GM21360 (cell line): ENCODE measurements around the gene ICAM1.
"Not testable (repeated sequence)": the region's sequence is repeated elsewhere in the genome, so short reads cannot be mapped to it uniquely, and the experiment has no call there.

Experiments used
- ATAC-seq: cut with Tn5 transposase; IDR thresholded peaks from one replicate; pipeline ENCODE4 v1.9.1; 2021; ENCODE audit warnings: mild to moderate bottlenecking, moderate library complexity; ENCODE audit not compliant: unreplicated experiment

ICAM1 gene

DNA sequence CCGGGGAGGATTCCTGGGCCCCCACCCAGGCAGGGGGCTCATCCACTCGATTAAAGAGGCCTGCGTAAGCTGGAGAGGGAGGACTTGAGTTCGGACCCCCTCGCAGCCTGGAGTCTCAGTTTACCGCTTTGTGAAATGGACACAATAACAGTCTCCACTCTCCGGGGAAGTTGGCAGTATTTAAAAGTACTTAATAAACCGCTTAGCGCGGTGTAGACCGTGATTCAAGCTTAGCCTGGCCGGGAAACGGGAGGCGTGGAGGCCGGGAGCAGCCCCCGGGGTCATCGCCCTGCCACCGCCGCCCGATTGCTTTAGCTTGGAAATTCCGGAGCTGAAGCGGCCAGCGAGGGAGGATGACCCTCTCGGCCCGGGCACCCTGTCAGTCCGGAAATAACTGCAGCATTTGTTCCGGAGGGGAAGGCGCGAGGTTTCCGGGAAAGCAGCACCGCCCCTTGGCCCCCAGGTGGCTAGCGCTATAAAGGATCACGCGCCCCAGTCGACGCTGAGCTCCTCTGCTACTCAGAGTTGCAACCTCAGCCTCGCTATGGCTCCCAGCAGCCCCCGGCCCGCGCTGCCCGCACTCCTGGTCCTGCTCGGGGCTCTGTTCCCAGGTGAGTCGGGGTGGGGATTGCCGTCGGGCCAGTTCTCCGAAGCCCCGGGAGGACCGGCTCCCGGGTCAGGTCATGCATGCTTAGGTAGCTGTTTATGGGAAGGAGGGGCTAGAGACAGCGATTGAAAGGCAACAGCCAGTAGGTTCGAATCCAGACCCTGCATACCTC lies at the start of gene ICAM1:
TSS of gene ICAM1 (plus strand) at position 505 of the 779 bp plus-strand sequence. CDS start at position 545, 40 bp downstream.
- ATAC-seq: no peak

DNA sequence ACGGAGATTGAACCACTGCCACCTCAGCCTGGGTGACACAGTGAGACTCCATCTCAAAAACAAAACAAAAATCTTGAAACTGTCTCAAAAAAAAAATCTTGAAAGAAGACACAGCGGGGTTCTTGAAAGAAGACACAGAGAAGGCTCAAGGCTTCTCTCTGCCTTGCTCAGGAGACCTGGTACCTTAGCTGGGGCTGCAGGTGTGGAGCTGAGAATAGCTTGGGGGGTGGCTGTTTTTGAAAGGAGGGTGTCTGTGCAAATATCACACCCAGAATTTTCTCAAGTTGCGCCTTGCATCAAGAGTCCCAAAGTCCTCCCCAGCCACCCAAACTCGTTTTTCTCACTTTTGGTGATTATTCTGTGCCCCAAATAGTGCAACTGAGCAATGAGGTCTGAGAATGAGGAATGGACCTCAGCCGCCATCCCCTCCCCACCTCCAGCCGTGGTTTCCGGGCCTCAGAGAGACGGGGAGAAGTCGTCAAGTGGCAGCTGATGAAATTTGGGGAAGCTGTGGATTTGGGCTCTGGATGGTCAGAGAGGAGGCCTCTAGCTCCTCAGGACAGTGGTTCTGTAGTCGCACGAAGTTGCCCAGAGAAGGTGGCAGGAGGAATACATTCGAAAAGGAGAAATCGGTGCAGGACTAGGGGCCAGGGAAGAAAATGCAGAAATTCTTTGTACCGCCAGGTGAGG lies 48.6 kb upstream of the ICAM1 start:
- ATAC-seq: no peak

- no peak for ATAC-seq
These were observed 47.3 kb upstream of the ICAM1 start for GRCh38 chr19:10223488-10224213.

DNA sequence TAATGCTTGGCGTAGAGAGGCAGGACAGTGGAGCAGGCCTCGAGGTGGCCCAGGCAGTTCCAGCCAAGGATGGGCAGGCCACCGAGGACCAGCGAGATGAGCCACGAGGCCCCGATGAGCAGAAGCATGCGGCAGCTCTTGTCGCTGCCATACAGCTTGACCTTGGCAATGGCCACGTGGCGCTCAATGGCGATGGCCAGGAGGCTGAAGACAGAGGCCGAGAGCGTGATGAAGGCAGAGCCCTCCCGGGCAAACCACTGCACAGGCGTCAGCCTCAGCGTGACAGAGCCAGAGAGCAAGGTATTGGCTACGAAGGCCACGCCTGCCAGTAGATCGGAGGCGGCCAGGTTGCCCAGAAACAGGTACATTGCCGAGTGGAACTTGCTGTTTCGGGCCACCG lies 46.6 kb upstream of the ICAM1 start:
- ATAC-seq: no peak

GRCh38 chr19:10226021-10226375 lies 44.9 kb upstream of the ICAM1 start:
- ATAC-seq: no peak

GRCh38 chr19:10226376-10227025 lies 44.4 kb upstream of the ICAM1 start:
- no peak for ATAC-seq

GRCh38 chr19:10227026-10227971 lies 43.6 kb upstream of the ICAM1 start:
- ATAC-seq: no peak

DNA sequence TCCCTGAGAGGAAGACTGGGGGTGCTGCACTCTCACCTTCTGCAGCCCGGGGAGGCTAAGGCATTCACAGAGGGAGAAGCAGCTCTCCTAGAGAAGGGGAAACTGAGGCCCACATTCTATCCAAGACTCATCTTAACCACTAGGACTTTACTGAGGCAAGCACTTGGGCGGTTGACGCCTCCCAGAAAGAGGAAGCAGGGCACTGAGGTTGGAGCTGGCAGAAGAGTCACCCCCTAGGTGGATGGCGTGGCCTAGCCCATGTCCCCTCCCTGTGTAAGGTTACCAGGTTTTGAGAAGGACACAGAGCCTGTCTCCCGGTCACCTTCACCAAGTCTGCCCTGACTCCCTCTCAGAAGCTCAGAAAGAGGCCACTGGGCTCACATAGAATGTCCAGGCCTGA lies 42.5 kb upstream of the ICAM1 start:
- ATAC-seq: no peak

- no peak for ATAC-seq
These were observed 42.0 kb upstream of the ICAM1 start for GRCh38 chr19:10228920-10229319.

- no peak for ATAC-seq
These were observed 40.6 kb upstream of the ICAM1 start for GRCh38 chr19:10230173-10230860.

DNA sequence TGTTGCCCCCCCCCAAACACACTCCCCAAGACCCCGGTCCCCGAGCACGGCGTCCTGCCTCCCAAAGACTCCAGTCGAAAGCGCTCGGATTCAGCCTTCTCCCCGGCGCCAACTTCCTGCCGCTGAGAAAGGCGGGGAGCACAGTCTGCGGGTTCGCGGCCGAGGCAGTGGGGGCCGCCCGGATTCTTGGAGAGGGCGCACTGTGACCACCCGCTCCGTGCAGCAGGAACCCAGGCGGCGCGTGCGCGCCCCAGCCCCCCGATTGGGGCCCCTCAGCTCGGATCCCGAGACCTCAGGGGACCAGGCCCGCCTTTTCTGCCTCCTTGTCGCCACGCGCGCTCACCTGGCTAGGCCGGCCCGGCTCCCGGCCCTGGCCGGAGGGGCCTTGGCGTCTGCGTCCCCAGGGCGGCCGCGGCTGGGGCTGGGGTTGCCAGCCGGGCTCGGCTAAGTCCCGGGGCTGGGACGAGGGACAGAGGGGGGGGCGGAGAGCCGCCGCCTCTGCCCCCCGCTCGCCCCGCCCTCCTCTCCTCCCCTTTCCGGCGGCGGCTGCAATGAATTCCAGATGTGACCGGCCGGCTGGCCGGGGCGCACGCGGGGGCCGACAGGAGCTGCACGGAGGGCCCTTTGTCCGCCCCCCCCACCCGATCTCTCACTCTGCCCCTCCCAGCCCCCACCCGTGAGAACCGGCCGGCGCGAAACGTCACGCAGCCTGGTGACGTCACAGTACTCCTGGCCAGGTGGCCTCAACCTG lies 39.9 kb upstream of the ICAM1 start, which contains the start of gene S1PR2:
TSS of gene S1PR2 (minus strand) at position 471 of the 751 bp plus-strand sequence. CDS start 6,426 bp downstream, outside the sequence.
- ATAC-seq: no peak

DNA sequence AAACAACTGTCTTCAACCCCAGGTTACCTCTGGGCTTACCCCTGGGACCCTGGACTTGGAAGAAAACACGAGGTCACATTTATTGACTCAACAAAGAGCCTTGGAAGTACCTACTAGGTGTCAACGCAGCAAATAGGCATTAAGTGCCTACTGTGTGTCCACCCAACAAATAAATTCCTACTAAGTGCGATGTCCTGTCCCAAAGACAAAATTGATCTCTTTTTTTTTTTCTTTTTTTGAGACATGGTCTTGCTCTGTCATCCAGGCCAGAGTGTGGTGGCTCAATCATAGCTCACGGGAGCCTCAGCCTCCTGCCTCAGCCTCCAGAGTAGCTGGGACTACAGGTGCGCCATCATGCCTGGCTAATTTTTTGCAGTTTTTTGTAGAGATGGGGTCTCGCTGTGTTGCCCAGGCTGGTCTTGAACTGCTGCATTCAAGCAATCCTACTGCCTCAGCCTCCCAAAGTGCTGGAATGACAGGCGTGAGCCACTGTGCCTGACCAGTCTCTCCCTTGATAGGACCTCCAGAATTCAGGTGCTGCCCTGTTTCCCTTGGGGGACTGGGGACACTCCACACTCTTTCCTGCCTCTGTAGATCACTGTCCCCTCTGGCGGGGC lies 39.2 kb upstream of the ICAM1 start:
- no peak for ATAC-seq

DNA sequence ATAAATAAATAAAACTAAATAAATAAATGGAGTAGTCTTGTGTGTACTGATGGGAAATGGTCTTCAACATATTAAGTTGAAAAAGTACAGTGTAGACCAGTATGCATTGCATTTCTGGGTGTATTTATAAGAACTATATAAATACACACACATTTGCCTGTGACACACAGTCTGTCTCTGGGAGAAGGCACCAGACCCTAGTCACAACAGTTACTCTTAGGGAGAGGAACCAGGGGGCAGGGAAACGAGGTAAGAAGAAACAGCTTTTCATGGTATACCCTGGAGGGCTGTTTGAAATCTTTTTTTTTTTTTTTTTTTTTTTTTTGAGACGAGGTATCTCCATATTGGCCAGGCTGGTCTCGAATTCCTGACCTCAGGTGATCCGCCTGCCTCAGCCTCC lies 37.0 kb upstream of the ICAM1 start:
- ATAC-seq: no peak

DNA sequence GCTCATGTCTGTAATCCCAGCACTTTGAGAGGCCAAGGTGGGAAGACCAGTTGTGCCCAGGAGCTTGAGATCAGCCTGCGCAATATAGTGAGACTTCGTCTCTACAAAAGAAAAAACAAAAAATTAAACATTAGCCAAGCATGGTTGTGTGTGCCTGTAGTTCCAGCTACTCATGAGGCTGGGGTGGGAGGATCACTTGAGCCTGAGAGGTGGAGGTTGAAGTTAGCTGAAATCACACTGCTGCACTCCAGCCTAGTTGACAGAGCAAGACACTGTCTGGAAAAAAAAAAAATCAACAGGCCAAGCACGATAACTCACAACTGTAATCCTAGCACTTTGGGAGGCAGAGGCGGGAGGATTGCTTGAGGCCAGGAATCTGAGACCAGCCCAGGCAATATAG lies 35.9 kb upstream of the ICAM1 start:
- no peak for ATAC-seq

GRCh38 chr19:10235409-10235808 lies 35.5 kb upstream of the ICAM1 start:
- not testable (repeated sequence) for ATAC-seq

DNA sequence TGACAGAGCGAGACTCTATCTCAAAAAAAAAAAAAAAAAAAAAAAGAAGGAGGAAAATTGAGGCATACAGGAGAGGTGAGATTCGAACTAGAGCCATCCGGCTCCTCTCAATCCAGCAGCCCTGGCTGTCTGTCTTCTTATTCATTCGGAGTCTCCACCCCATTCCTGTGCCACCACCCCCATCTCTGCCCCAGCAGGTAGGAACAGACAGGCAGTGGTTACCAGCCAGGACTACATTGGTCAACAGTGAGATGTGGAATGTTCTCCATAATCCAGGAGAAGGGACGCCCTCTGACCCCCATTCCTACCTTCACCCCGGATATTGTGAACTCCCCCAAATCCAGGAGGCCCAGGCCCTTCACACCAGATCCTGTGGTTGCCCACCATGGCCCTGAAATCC lies 33.2 kb upstream of the ICAM1 start:
- ATAC-seq: no peak

- ATAC-seq: no peak
These were observed 32.6 kb upstream of the ICAM1 start for GRCh38 chr19:10238172-10238783.
